ENCODE data around the gene RAPGEF1.

- TF ChIP-seq TAF1 (IDR thresholded peaks at IDR 0.05; ENCODE audit: low read depth, low read length) (no peak), POLR2A (IDR thresholded peaks at IDR 0.05; ENCODE audit: low read depth, low read length) (no peak), POLR2AphosphoS5 (IDR thresholded peaks at IDR 0.05; ENCODE audit: low read depth, low read length) (no peak)
Measured at GRCh38 chr9:131698618-131698985, 41.3 kb downstream of the RAPGEF1 start.
